K562 (cell line): ENCODE measurements around the gene TMEM208. TPM values are rescaled to one million over a fixed set of nuclear protein-coding genes. Genes with fewer than 3 reads are reported as not detected.
A peak's percentile ranks its signal among the peaks of the same experiment; 100 is the strongest.

Experiments used
- ATAC-seq: fragments of 200-7000 bp; cut with Tn5 transposase; 3 replicates; pipeline ENCODE4 v1.9.1; 2020; ENCODE audit warnings: moderate library complexity
- BruUV-seq: library from RNA; stranded (reverse); fragments of 400-500 nt; replicated peaks from 2 replicates; lab custom pipeline; 2021; lab: Mats Ljungman, UMichigan
- CTCF ChIA-PET: fragments of 300-600 bp; formaldehyde crosslinking; extraction: SDS; loops from one replicate; lab custom pipeline; 2021; ENCODE audit warnings: low intra/inter-chr PET ratio; lab: Yijun Ruan, JAX
- POLR2A ChIA-PET: fragments of 300-600, 350-650 bp; sonication (Branson Sonifier 250); formaldehyde crosslinking; extraction: SDS; loops from one replicate; lab custom pipeline; 2021; ENCODE audit warnings: antibody characterized with exemption, inconsistent platforms; lab: Yijun Ruan, JAX
- DNase-seq, 4 experiments: peaks; one replicate each; pipeline versions ENCODE4 v3.0.0 to v3.0.0-alpha.2; 2011 to 2018; ENCODE audit warnings: low spot score in 3 of 4, mixed read lengths in 3 of 4; ENCODE audit errors: extremely low read depth in 1 of 4
- FAIRE-seq: peaks from 2 replicates; lab custom pipeline; 2011; peaks lifted over from hg19 to GRCh38; lab: Jason Lieb, UNC
- H2AFZ ChIP-seq: 2 replicates; pipeline ENCODE4 v1.6.0; 2011; ENCODE audit warnings: low read depth, low read length, control low read depth, inconsistent platforms
- H3K27ac ChIP-seq: fragments of 200-600 bp; 3 replicates; pipeline ENCODE4 v1.8.0; 2011; ENCODE audit warnings: low read depth, mild to moderate bottlenecking, control low read depth, inconsistent platforms, low read length, moderate library complexity, mixed read lengths; ENCODE audit errors: extremely low read depth
- H3K27me3 ChIP-seq, 2 experiments: fragments of 300-600 bp in 1 of 2; 2 replicates in 1 of 2; 3 replicates in 1 of 2; pipeline versions ENCODE4 v1.6.0 to v1.8.0; 2011; ENCODE audit warnings: inconsistent platforms in 2 of 2, low read length in 2 of 2, mild to moderate bottlenecking in 1 of 2, mixed read lengths in 1 of 2, moderate library complexity in 1 of 2; ENCODE audit not compliant: control insufficient read depth in 2 of 2, insufficient read depth in 2 of 2
- H3K36me3 ChIP-seq: fragments of 300-600 bp; 3 replicates; pipeline ENCODE4 v1.8.0; 2011; ENCODE audit warnings: mild to moderate bottlenecking, low read length, inconsistent platforms; ENCODE audit not compliant: control insufficient read depth, insufficient read depth
- H3K4me1 ChIP-seq, 2 experiments: fragments of 200-600 bp in 1 of 2; replicated peaks in 1 of 2; 2 replicates in 1 of 2; 3 replicates in 1 of 2; pipeline versions ENCODE4 v1.5.1 to v1.8.0; 2011; ENCODE audit warnings: inconsistent platforms in 2 of 2, low read length in 2 of 2, mild to moderate bottlenecking in 1 of 2, mixed read lengths in 1 of 2, moderate library complexity in 1 of 2; ENCODE audit not compliant: control insufficient read depth in 2 of 2, insufficient read depth in 2 of 2
- H3K4me2 ChIP-seq: 2 replicates; pipeline ENCODE4 v1.6.1; 2011; ENCODE audit warnings: low read length, control low read depth, inconsistent platforms, mixed read lengths; ENCODE audit not compliant: insufficient read depth
- H3K4me3 ChIP-seq: fragments of 200-600 bp; sonication (generic), shearing (Covaris generic); 2 replicates; pipeline ENCODE4 v1.5.1; 2016; ENCODE audit warnings: control low read depth, inconsistent platforms
- H3K79me2 ChIP-seq: fragments of 200-600 bp; 3 replicates; pipeline ENCODE4 v1.8.0; 2011; ENCODE audit warnings: low read length, inconsistent platforms; ENCODE audit not compliant: control insufficient read depth, insufficient read depth
- H3K9ac ChIP-seq, 2 experiments: 2 replicates each; pipeline versions ENCODE4 v1.6.0 to v1.6.1; 2011; ENCODE audit warnings: low read depth in 2 of 2, low read length in 2 of 2, control low read depth in 1 of 2, inconsistent platforms in 1 of 2, mild to moderate bottlenecking in 1 of 2, mixed read lengths in 1 of 2; ENCODE audit not compliant: insufficient read depth in 1 of 2
- H3K9me1 ChIP-seq: one replicate; pipeline ENCODE4 v1.6.0; 2011; ENCODE audit warnings: inconsistent platforms, mild to moderate bottlenecking, low read length, moderate library complexity; ENCODE audit not compliant: control insufficient read depth, insufficient read depth
- H3K9me3 ChIP-seq: replicated peaks from 2 replicates; pipeline ENCODE4 v1.5.1; 2011; ENCODE audit warnings: low read depth, low read length, inconsistent platforms; ENCODE audit not compliant: control insufficient read depth, insufficient read depth
- H4K20me1 ChIP-seq: replicated peaks from 2 replicates; pipeline ENCODE4 v1.6.1; 2011; ENCODE audit warnings: low read length, inconsistent platforms, mixed read lengths; ENCODE audit not compliant: control insufficient read depth, insufficient read depth
- ARID4B ChIP-seq: sonication (generic); formaldehyde crosslinking; IDR thresholded peaks from 2 replicates; pipeline ENCODE4 v1.8.0; 2022; ENCODE audit warnings: mild to moderate bottlenecking, missing genetic modification reagents
- CTCF ChIP-seq, 3 experiments: IDR thresholded peaks in 2 of 3; conservative IDR thresholded peaks in 1 of 3; 2 replicates each; pipeline ENCODE4 v1.5.1; 2011 to 2012; ENCODE audit warnings: low read length in 3 of 3, mild to moderate bottlenecking in 3 of 3, control low read depth in 2 of 3, improper control_type of control experiment in 1 of 3, inconsistent platforms in 1 of 3, low read depth in 1 of 3, mixed read lengths in 1 of 3, moderate library complexity in 1 of 3; ENCODE audit not compliant: insufficient read depth in 2 of 3
- CTCFL ChIP-seq: IDR thresholded peaks from 2 replicates; pipeline ENCODE4 v1.6.1; 2011; ENCODE audit warnings: borderline replicate concordance, low read depth, mild to moderate bottlenecking, moderate library complexity, low read length; ENCODE audit not compliant: insufficient read depth, poor library complexity, severe bottlenecking
- GABPB2 ChIP-seq: fragments of 250-450 bp; sonication (Bioruptor Pico); conservative IDR thresholded peaks from 2 replicates; pipeline ENCODE4 v1.5.1; 2021; ENCODE audit warnings: mild to moderate bottlenecking
- LARP7 ChIP-seq: fragments of 450-650 bp; IDR thresholded peaks from 2 replicates; pipeline ENCODE4 v1.6.1; 2016
- MIER1 ChIP-seq: fragments of 450-650 bp; IDR thresholded peaks from 2 replicates; pipeline ENCODE4 v1.6.1; 2016; ENCODE audit warnings: antibody characterized with exemption, mild to moderate bottlenecking, low read depth
- PATZ1 ChIP-seq: fragments of 250-450 bp; sonication (Bioruptor Pico); IDR thresholded peaks from 2 replicates; pipeline ENCODE4 v1.5.0; 2020; ENCODE audit warnings: mild to moderate bottlenecking, borderline replicate concordance
- RUNX1 ChIP-seq: sonication (generic); IDR thresholded peaks from 2 replicates; pipeline ENCODE4 v1.6.1; 2016; ENCODE audit warnings: antibody characterized with exemption, low read depth
- WGBS: fragments of 100-300 bp; shearing (Covaris generic); methylation state at CpG from one replicate; pipeline ENCODE4 v1.1.6; 2016; ENCODE audit warnings: low coverage, mixed read lengths; ENCODE audit not compliant: insufficient coverage; ENCODE audit errors: missing lambda C conversion rate; 5-methylcytosine and 5-hydroxymethylcytosine counted together
- in situ Hi-C: fragments of 300-500 bp; cut with MboI; formaldehyde crosslinking; loops from 4 replicates; pipeline ENCODE4 v1.15.0; 2018; ENCODE audit warnings: inconsistent platforms, mixed read lengths
- intact Hi-C: fragments of 100-400 bp; cut with micrococcal nuclease; formaldehyde crosslinking; loops from 2 replicates; pipeline ENCODE4 v1.14.2; 2022
- polyA plus RNA-seq, 8 experiments: library from polyadenylated mRNA; depleted of rRNA in 4 of 8; stranded (reverse) in 5 of 8; unstranded in 3 of 8; fragments of >200 nt; fragmentation: Nextera tagmentation in 2 of 8; fragmentation: Illumina TruSeq in 1 of 8; extraction: Ambion mirVana in 2 of 8; extraction: Trizol in 1 of 8; gene quantifications; 2 replicates each; pipeline versions ENCODE4 v1.2.1 to v1.2.3, GENCODE V29; 2011 to 2014; ENCODE audit warnings: inconsistent platforms in 1 of 8, missing spikeins in 1 of 8
- total RNA-seq, 7 experiments: library from RNA; depleted of rRNA in 6 of 7; stranded (reverse); fragments of >200 nt in 6 of 7; fragmentation: Illumina TruSeq in 2 of 7; extraction: Trizol in 2 of 7; gene quantifications; 2 replicates each; pipeline versions ENCODE4 v1.2.1 to v1.2.3, GENCODE V29; 2011 to 2021; ENCODE audit warnings: low replicate concordance in 1 of 7

The TMEM208 gene
- total and polyA plus RNA-seq, 9 of the 15 experiments (the other 6 are each of a cell fraction or from before 2014, with no cell fraction given), result 31.8 to 239 (median 54.3) TPM

GRCh38 chr16:67199011-67199807 lies 27.7 kb upstream of the TMEM208 start, which contains the start of gene ELMO3:
Gene ELMO3 (plus strand): TSS chr16:67199131. CDS start chr16:67199327, 196 bp downstream.
- H3K4me3 ChIP-seq, result no peak within 1 kb of the TSS
- ATAC-seq, result peak; percentile 19
- no peaks in the 10 kb centered on the region for H3K9me3 ChIP-seq
- in situ Hi-C loops (no loop called here), intact Hi-C loops (no loop called here)
- peak in 2 of 4 experiments; percentile 51 to 58 for DNase-seq
- H3K4me1 ChIP-seq, result peaks cover 5 to 53% of the 10 kb centered on the region in 2 experiments; a peak in 4 of 5 replicates
- 93% methylated on average over 14 of the region's 61 CpGs for WGBS
- no TSS peak for BruUV-seq
- ChIA-PET CTCF (no interaction called here), POLR2A (interaction anchor here (0.6 to 2.2 kb wide), 5 partner anchors 10 to 45 kb away, joined by 3 to 9 read pairs (median 5); no protein-coding TSS in a partner anchor)
- peak within 1 kb of the TSS in 1 of 2 experiments; percentile 9; a peak in 1 of 4 replicates for H3K9ac ChIP-seq
- no peak within 1 kb of the TSS for H3K27ac ChIP-seq
- H3K4me2 ChIP-seq, result no peak within 1 kb of the TSS
- FAIRE-seq, result no peak
- H3K9me1 ChIP-seq, result no peaks in the 10 kb centered on the region
- H3K36me3 ChIP-seq, result peaks cover 93% of the 10 kb centered on the region
- H2AFZ ChIP-seq, result no peak within 1 kb of the TSS
- peaks cover 16% of the 10 kb centered on the region; the same call in 2 of the 3 replicates for H3K79me2 ChIP-seq
- H3K27me3 ChIP-seq, result no peaks in the 10 kb centered on the region
- H4K20me1 ChIP-seq, result no peaks in the 10 kb centered on the region
- TF ChIP-seq ARID4B (no peak), LARP7 (no peak), CTCFL (peak; percentile 29), PATZ1 (CRISPR knock-in tag) (no peak), MIER1 (no peak), CTCF (IDR thresholded peaks at IDR 0.05 in 2 of 3, conservative IDR thresholded peaks at IDR 0.05 in 1 of 3; ENCODE audit: insufficient read depth in 2 of 3, low read depth in 1 of 3, low read length in 3 of 3) (0 out of 6 replicates have a peak, but pooled peaks of 1 of the 3 experiments have one; percentile 8), RUNX1 (no peak), GABPB2 (CRISPR knock-in tag) (no peak)
